ENCODE results near the gene MTCH1. TPM values are rescaled to one million over a fixed set of nuclear protein-coding genes. Genes with fewer than 3 reads are reported as not detected.

The MTCH1 gene
- total RNA-seq, 4 donors from 2014 or later: 185 to 242 (median 199) TPM

- no peaks in the 10 kb centered on the region for H3K9me3 ChIP-seq
- no peaks in the 10 kb centered on the region for H3K4me1 ChIP-seq
- no peak for ATAC-seq
- 73% methylated on average over 7 of the region's 24 CpGs; no CpG with 5 or more reads in 1 of the 2 donors for WGBS, 2 donors (ENCODE audit: low coverage in 1 of 2)
- H3K4me3 ChIP-seq: no peak overlapping the region
- no peaks in the 10 kb centered on the region for H3K27me3 ChIP-seq
- no peak overlapping the region for H3K27ac ChIP-seq
- H3K36me3 ChIP-seq: no peaks in the 10 kb centered on the region
- TF ChIP-seq POLR2AphosphoS5 (IDR thresholded peaks at IDR 0.05) (no peak), CTCF (IDR thresholded peaks at IDR 0.05) (no peak), POLR2A (IDR thresholded peaks at IDR 0.05) (no peak), EP300 (IDR thresholded peaks at IDR 0.05) (no peak)
Observed at GRCh38 chr6:37025621-37026466, 39.8 kb upstream of the MTCH1 start.

- no peak for ATAC-seq
- Histone ChIP-seq H3K36me3 (no peaks in the 10 kb centered on the region), H3K4me1 (peaks cover 0 to 5% (median 0%) of the 10 kb centered on the region in 3 donors), H3K27ac (no peak overlapping the region), H3K4me3 (no peak overlapping the region), H3K27me3 (no peaks in the 10 kb centered on the region), H3K9me3 (no peaks in the 10 kb centered on the region)
- no peak for TF ChIP-seq CTCF (IDR thresholded peaks at IDR 0.05)
- no peak for TF ChIP-seq POLR2AphosphoS5 (IDR thresholded peaks at IDR 0.05)
- no peak for TF ChIP-seq POLR2A (IDR thresholded peaks at IDR 0.05)
- TF ChIP-seq EP300 (IDR thresholded peaks at IDR 0.05): no peak
- 50 to 64% methylated on average over 11 to 12 of the region's 15 CpGs for WGBS, 2 donors (ENCODE audit: low coverage in 1 of 2)
Observed at GRCh38 chr6:37024656-37025337, 38.8 kb upstream of the MTCH1 start.

- no peak for ATAC-seq
- no peak overlapping the region for H3K27ac ChIP-seq
- no peaks in the 10 kb centered on the region for H3K36me3 ChIP-seq
- 92 to 93% methylated on average over 3 to 15 of the region's 17 CpGs for WGBS, 2 donors (ENCODE audit: low coverage in 1 of 2)
- no peak overlapping the region for H3K4me3 ChIP-seq
- no peaks in the 10 kb centered on the region for H3K9me3 ChIP-seq
- TF ChIP-seq CTCF (IDR thresholded peaks at IDR 0.05): no peak
- TF ChIP-seq POLR2A (IDR thresholded peaks at IDR 0.05): no peak
- no peak for TF ChIP-seq POLR2AphosphoS5 (IDR thresholded peaks at IDR 0.05)
- TF ChIP-seq EP300 (IDR thresholded peaks at IDR 0.05): no peak
- H3K4me1 ChIP-seq: peaks cover 0 to 30% (median 0%) of the 10 kb centered on the region in 3 donors
- H3K27me3 ChIP-seq: no peaks in the 10 kb centered on the region
Observed at GRCh38 chr6:37022135-37022863, 36.3 kb upstream of the MTCH1 start.

- Histone ChIP-seq H3K4me1 (peaks cover 0 to 33% (median 0%) of the 10 kb centered on the region in 3 donors), H3K36me3 (no peaks in the 10 kb centered on the region), H3K4me3 (no peak overlapping the region), H3K27me3 (no peaks in the 10 kb centered on the region), H3K27ac (no peak overlapping the region), H3K9me3 (no peaks in the 10 kb centered on the region)
- no peak for ATAC-seq
- WGBS, 2 donors (ENCODE audit: low coverage in 1 of 2): 100% methylated on average over 2 of the region's 14 CpGs; no CpG with 5 or more reads in 1 of the 2 donors
- TF ChIP-seq EP300 (IDR thresholded peaks at IDR 0.05) (no peak), CTCF (IDR thresholded peaks at IDR 0.05) (peak in 1 of 4 experiments; percentile 23)
Observed at GRCh38 chr6:37021356-37022129, 35.5 kb upstream of the MTCH1 start.
